GM23338 (cell line): ENCODE data around the gene ADAMTS17. TPM values are rescaled to one million over a fixed set of nuclear protein-coding genes. Genes with fewer than 3 reads are reported as not detected.

ENCODE experiments used
- ATAC-seq: fragments of 200-7000 bp; cut with Tn5 transposase; 3 replicates; pipeline ENCODE4 v1.9.1; 2020
- DNase-seq: peaks from one replicate; pipeline ENCODE4 v3.0.0-alpha.2; 2015; ENCODE audit warnings: low spot score
- H2AFZ ChIP-seq: fragments of 200-600 bp; sonication (generic); 2 replicates; pipeline ENCODE4 v1.8.0; 2016; ENCODE audit warnings: antibody characterized with exemption, mild to moderate bottlenecking, moderate library complexity
- H3F3A ChIP-seq: fragments of 200-600 bp; sonication (generic); replicated peaks from 2 replicates; pipeline ENCODE4 v1.8.0; 2017; ENCODE audit warnings: antibody characterized with exemption, mixed run types, low read depth
- H3K27ac ChIP-seq: fragments of 200-600 bp; sonication (generic); 2 replicates; pipeline ENCODE4 v1.6.1; 2016; ENCODE audit warnings: low read depth
- H3K27me3 ChIP-seq: fragments of 200-600 bp; sonication (generic); 2 replicates; pipeline ENCODE4 v1.8.0; 2016; ENCODE audit warnings: mild to moderate bottlenecking, mixed run types, moderate library complexity; ENCODE audit not compliant: insufficient read depth
- H3K36me3 ChIP-seq: fragments of 200-600 bp; sonication (generic); 2 replicates; pipeline ENCODE4 v1.8.0; 2016; ENCODE audit warnings: mild to moderate bottlenecking; ENCODE audit not compliant: insufficient read depth
- H3K4me1 ChIP-seq: fragments of 200-600 bp; sonication (generic); 2 replicates; pipeline ENCODE4 v1.8.0; 2016; ENCODE audit warnings: mild to moderate bottlenecking, moderate library complexity; ENCODE audit not compliant: insufficient read depth
- H3K4me2 ChIP-seq: fragments of 200-600 bp; sonication (generic); 2 replicates; pipeline ENCODE4 v1.7.1; 2017; ENCODE audit warnings: mixed run types
- H3K4me3 ChIP-seq: fragments of 200-600 bp; sonication (generic); 2 replicates; pipeline ENCODE4 v1.6.1; 2016; ENCODE audit warnings: mixed run types
- H3K79me2 ChIP-seq: fragments of 200-600 bp; sonication (generic); replicated peaks from 2 replicates; pipeline ENCODE4 v1.8.0; 2017; ENCODE audit warnings: mild to moderate bottlenecking; ENCODE audit not compliant: insufficient read depth
- H3K9me2 ChIP-seq: fragments of 200-600 bp; sonication (generic); 2 replicates; pipeline ENCODE4 v1.8.0; 2017; ENCODE audit not compliant: insufficient read depth
- H4K20me1 ChIP-seq: fragments of 200-600 bp; sonication (generic); replicated peaks from 2 replicates; pipeline ENCODE4 v1.8.0; 2017; ENCODE audit warnings: mild to moderate bottlenecking; ENCODE audit not compliant: insufficient read depth
- H3K27ac Mint-ChIP-seq: 2 replicates; pipeline ENCODE4 v1.8.0; 2020; ENCODE audit warnings: inconsistent platforms, mild to moderate bottlenecking, moderate library complexity, mixed read lengths
- H3K27me3 Mint-ChIP-seq: 3 replicates; pipeline ENCODE4 v1.8.0; 2022; ENCODE audit warnings: low read depth, mild to moderate bottlenecking, moderate library complexity, mixed read lengths, inconsistent platforms; ENCODE audit not compliant: insufficient read depth, poor library complexity
- H3K36me3 Mint-ChIP-seq: 3 replicates; pipeline ENCODE4 v1.8.0; 2021; ENCODE audit warnings: low read depth, mild to moderate bottlenecking, inconsistent platforms, moderate library complexity, mixed read lengths
- H3K4me1 Mint-ChIP-seq: 3 replicates; pipeline ENCODE4 v1.8.0; 2020; ENCODE audit warnings: mild to moderate bottlenecking, inconsistent platforms, mixed read lengths
- H3K4me3 Mint-ChIP-seq: 3 replicates; pipeline ENCODE4 v1.8.0; 2021; ENCODE audit warnings: moderate library complexity, mild to moderate bottlenecking, inconsistent platforms, mixed read lengths
- H3K9me3 Mint-ChIP-seq: 3 replicates; pipeline ENCODE4 v1.8.0; 2020; ENCODE audit warnings: moderate library complexity, mild to moderate bottlenecking, inconsistent platforms, mixed read lengths
- CREB1 ChIP-seq: fragments of 250-450 bp; sonication (Bioruptor Pico); IDR thresholded peaks from 2 replicates; pipeline ENCODE4 v1.5.0; 2020; ENCODE audit warnings: low read depth, mild to moderate bottlenecking, moderate library complexity
- EZH2 ChIP-seq: fragments of 200-600 bp; sonication (generic); IDR thresholded peaks from one replicate; pipeline ENCODE4 v1.8.0; 2017; ENCODE audit warnings: antibody characterized with exemption, mild to moderate bottlenecking, low read depth; ENCODE audit not compliant: unreplicated experiment
- EZH2phosphoT487 ChIP-seq: fragments of 200-600 bp; sonication (generic); IDR thresholded peaks from one replicate; pipeline ENCODE4 v1.8.1; 2018; ENCODE audit warnings: antibody characterized with exemption; ENCODE audit not compliant: unreplicated experiment
- NANOG ChIP-seq: IDR thresholded peaks from 2 replicates; pipeline ENCODE4 v1.6.1; 2016; ENCODE audit warnings: antibody characterized with exemption, borderline replicate concordance
- polyA plus RNA-seq: library from polyadenylated mRNA; unstranded; fragments of >200 nt; fragmentation: Nextera tagmentation; extraction: Ambion mirVana; gene quantifications from 2 replicates; pipeline ENCODE4 v1.2.1, GENCODE V29; 2016
- total RNA-seq: library from RNA; depleted of rRNA; stranded (reverse); fragments of >200 nt; shearing (Covaris generic); gene quantifications from 2 replicates; pipeline ENCODE4 v1.2.3, GENCODE V29; 2014
- TF ChIP-seq, protein P1 (sequence below): IDR thresholded peaks from one replicate; pipeline ENCODE4 v1.6.1; 2018; ENCODE audit warnings: antibody characterized with exemption; ENCODE audit not compliant: unreplicated experiment
- TF ChIP-seq, protein P2 (sequence below): IDR thresholded peaks from 2 replicates; pipeline ENCODE4 v1.6.1; 2016; ENCODE audit warnings: antibody characterized with exemption
- TF ChIP-seq, protein P3 (sequence below), 2 experiments: fragments of 200-600 bp in 1 of 2; sonication (generic) in 1 of 2; conservative IDR thresholded peaks; 2 replicates each; pipeline versions ENCODE4 v1.5.1 to v1.6.1; 2016 to 2017; ENCODE audit warnings: antibody characterized with exemption in 2 of 2, low read depth in 2 of 2, mild to moderate bottlenecking in 2 of 2, moderate library complexity in 1 of 2

The ADAMTS17 gene
- total and polyA plus RNA-seq, 2 experiments from 2014 or later = 0.60 to 3.8 TPM

DNA sequence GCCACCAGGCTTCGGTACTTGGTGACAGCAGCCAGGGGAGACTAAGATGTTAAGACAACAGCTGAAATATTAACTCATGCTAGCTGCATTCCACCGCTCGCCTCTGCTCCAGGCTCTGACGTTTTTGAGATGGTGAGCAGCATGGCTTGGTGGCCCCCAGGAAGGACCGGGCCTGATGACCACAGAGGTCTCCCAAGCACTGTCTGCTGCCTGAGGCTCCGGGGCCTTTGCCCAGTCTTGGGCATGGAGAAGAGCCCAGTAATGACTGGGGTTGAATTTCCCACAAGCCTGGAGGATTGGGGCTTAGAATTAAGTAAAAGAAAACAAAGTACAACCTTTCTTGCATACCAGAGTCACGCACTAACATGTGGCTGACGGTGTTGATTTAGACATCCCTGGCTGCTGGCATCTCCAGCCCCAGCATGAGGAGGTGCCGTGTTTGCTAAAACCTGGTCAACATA, 364.9 kb downstream of the ADAMTS17 start (continued):
- TF ChIP-seq, protein P1, sequence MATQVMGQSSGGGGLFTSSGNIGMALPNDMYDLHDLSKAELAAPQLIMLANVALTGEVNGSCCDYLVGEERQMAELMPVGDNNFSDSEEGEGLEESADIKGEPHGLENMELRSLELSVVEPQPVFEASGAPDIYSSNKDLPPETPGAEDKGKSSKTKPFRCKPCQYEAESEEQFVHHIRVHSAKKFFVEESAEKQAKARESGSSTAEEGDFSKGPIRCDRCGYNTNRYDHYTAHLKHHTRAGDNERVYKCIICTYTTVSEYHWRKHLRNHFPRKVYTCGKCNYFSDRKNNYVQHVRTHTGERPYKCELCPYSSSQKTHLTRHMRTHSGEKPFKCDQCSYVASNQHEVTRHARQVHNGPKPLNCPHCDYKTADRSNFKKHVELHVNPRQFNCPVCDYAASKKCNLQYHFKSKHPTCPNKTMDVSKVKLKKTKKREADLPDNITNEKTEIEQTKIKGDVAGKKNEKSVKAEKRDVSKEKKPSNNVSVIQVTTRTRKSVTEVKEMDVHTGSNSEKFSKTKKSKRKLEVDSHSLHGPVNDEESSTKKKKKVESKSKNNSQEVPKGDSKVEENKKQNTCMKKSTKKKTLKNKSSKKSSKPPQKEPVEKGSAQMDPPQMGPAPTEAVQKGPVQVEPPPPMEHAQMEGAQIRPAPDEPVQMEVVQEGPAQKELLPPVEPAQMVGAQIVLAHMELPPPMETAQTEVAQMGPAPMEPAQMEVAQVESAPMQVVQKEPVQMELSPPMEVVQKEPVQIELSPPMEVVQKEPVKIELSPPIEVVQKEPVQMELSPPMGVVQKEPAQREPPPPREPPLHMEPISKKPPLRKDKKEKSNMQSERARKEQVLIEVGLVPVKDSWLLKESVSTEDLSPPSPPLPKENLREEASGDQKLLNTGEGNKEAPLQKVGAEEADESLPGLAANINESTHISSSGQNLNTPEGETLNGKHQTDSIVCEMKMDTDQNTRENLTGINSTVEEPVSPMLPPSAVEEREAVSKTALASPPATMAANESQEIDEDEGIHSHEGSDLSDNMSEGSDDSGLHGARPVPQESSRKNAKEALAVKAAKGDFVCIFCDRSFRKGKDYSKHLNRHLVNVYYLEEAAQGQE = no peak
- no peak for TF ChIP-seq EZH2phosphoT487
- TF ChIP-seq EZH2 = no peak
- TF ChIP-seq, protein P2, sequence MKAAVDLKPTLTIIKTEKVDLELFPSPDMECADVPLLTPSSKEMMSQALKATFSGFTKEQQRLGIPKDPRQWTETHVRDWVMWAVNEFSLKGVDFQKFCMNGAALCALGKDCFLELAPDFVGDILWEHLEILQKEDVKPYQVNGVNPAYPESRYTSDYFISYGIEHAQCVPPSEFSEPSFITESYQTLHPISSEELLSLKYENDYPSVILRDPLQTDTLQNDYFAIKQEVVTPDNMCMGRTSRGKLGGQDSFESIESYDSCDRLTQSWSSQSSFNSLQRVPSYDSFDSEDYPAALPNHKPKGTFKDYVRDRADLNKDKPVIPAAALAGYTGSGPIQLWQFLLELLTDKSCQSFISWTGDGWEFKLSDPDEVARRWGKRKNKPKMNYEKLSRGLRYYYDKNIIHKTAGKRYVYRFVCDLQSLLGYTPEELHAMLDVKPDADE = no peak
- TF ChIP-seq, protein P3, sequence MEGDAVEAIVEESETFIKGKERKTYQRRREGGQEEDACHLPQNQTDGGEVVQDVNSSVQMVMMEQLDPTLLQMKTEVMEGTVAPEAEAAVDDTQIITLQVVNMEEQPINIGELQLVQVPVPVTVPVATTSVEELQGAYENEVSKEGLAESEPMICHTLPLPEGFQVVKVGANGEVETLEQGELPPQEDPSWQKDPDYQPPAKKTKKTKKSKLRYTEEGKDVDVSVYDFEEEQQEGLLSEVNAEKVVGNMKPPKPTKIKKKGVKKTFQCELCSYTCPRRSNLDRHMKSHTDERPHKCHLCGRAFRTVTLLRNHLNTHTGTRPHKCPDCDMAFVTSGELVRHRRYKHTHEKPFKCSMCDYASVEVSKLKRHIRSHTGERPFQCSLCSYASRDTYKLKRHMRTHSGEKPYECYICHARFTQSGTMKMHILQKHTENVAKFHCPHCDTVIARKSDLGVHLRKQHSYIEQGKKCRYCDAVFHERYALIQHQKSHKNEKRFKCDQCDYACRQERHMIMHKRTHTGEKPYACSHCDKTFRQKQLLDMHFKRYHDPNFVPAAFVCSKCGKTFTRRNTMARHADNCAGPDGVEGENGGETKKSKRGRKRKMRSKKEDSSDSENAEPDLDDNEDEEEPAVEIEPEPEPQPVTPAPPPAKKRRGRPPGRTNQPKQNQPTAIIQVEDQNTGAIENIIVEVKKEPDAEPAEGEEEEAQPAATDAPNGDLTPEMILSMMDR (conservative IDR thresholded peaks at IDR 0.05; ENCODE audit: low read depth in 2 of 2) = no peak
- TF ChIP-seq CREB1 (CRISPR knock-in tag) = no peak
- TF ChIP-seq NANOG = no peak

DNA sequence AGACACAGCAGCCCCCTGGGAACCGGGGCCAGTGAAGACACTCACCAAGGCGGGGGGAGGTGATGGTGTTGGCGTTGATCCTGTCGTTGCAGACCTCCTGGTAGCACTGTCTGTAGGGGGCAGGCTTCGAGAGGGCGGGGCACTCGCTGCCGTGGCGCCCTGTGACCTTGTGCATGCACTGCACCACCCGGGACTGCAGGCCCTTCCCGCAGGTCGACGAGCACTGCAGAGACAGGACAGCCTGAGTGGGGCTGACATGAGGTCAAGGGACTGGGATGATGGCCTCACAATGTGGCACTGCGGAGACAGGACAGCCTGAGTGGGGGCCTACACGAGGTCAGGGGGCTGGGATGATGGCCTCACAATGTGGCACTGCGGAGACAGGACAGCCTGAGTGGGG, 365.8 kb downstream of the ADAMTS17 start:
- Mint-ChIP-seq H3K9me3 (no peaks in the 10 kb centered on the region; the same call in 2 of the 3 replicates), H3K4me3 (no peak overlapping the region), H3K27me3 (peaks cover 4% of the 10 kb centered on the region), H3K4me1 (peaks cover 7% of the 10 kb centered on the region), H3K27ac (no peak overlapping the region), H3K36me3 (no peaks in the 10 kb centered on the region)
- no peaks in the 10 kb centered on the region for H4K20me1 ChIP-seq
- no peak overlapping the region for H3K27ac ChIP-seq
- TF ChIP-seq, protein P2 = no peak
- TF ChIP-seq, protein P3 (conservative IDR thresholded peaks at IDR 0.05; ENCODE audit: low read depth in 2 of 2) = peak in 1 of 2 experiments; percentile 24; a peak in 1 of 4 replicates
- no peak overlapping the region for H3K4me3 ChIP-seq
- DNase-seq (no peak), ATAC-seq (no peak)
- no peaks in the 10 kb centered on the region for H3K36me3 ChIP-seq
- H3K4me1 ChIP-seq = peaks cover 13% of the 10 kb centered on the region
- H3K4me2 ChIP-seq = no peak overlapping the region
- no peak overlapping the region for H2AFZ ChIP-seq
- no peaks in the 10 kb centered on the region for H3K79me2 ChIP-seq
- no peaks in the 10 kb centered on the region for H3K9me2 ChIP-seq
- H3K27me3 ChIP-seq = no peaks in the 10 kb centered on the region
- H3F3A ChIP-seq = no peaks in the 10 kb centered on the region
